Measurements from ENCODE around the gene TRIM29.
A peak's percentile ranks its signal among the peaks of the same experiment; 100 is the strongest.

The TRIM29 gene

DNA sequence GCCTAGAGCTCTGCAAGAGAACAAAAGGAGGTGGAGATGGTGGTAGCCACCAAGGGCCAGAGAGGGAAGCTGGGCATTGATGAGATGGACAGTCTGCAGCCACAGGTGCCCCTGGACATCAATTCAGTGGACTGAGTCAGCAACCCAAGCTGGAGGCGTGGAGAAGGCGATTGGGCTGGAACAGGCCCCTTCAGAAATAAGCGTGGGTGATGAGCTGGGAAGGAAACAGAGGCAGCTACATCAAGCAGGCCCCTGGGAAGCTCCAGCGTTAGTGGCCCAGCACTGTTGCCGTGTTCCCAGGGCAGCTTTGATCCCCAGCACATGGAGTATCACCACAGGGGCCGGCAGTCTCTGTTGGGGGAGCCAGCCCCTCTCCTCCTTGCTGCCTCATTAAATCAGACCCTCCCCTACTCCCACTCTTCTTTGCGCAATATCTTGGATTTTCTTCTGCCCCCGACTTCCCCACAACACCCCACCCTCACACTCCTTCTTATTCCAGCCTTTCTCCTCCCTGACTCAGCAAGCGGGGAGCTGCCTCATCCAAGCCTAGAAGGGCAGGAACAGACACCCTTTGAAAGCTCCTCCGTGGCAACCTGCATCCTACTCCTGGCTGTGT lies 41.3 kb upstream of the TRIM29 start:
- Mint-ChIP-seq H3K27me3 (peaks cover 6% of the 10 kb centered on the region), H3K27ac (no peak overlapping the region), H3K4me3 (no peak overlapping the region), H3K36me3 (no peaks in the 10 kb centered on the region), H3K4me1 (no peaks in the 10 kb centered on the region), H3K9me3 (peaks cover 2% of the 10 kb centered on the region)
- DNase-seq (ENCODE audit: low spot score in 2 of 2) (no peak), ATAC-seq (ENCODE audit: low read depth) (no peak)

GRCh38 chr11:120178561-120179056 lies 40.7 kb upstream of the TRIM29 start:
- peaks cover 6% of the 10 kb centered on the region for H3K27me3 Mint-ChIP-seq
- ATAC-seq (ENCODE audit: low read depth) (no peak), DNase-seq (ENCODE audit: low spot score in 2 of 2) (no peak)
- H3K4me1 Mint-ChIP-seq: no peaks in the 10 kb centered on the region
- peaks cover 2% of the 10 kb centered on the region for H3K9me3 Mint-ChIP-seq
- H3K36me3 Mint-ChIP-seq: no peaks in the 10 kb centered on the region
- no peak overlapping the region for H3K4me3 Mint-ChIP-seq
- no peak overlapping the region for H3K27ac Mint-ChIP-seq

- no peak overlapping the region for H3K27ac Mint-ChIP-seq
- H3K36me3 Mint-ChIP-seq: no peaks in the 10 kb centered on the region
- peaks cover 2% of the 10 kb centered on the region for H3K9me3 Mint-ChIP-seq
- H3K4me3 Mint-ChIP-seq: no peak overlapping the region
- no peak for ATAC-seq (ENCODE audit: low read depth)
- no peak for DNase-seq (ENCODE audit: low spot score in 2 of 2)
- peaks cover 21% of the 10 kb centered on the region for H3K27me3 Mint-ChIP-seq
- peaks cover 7% of the 10 kb centered on the region for H3K4me1 Mint-ChIP-seq
Observed at GRCh38 chr11:120174866-120175265, 37.0 kb upstream of the TRIM29 start.

DNA sequence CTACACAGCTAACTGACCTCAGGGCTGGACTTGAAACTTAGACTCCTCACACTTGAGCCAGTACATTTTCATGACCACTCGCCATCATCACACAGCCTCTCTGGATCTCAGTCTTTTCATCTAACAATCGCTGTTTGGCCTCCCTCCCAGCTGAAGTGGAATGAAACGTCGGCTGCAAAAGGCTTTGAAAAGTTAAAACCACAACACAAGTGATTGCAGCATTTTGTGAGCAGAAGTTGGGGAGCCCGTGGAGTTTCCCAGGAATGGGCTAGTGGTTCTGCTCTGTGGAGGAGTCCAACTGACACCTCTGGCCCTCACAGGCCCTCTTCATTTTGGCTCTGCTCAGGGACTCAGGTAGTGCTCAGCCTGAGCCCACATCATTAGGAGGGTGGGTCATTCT lies 35.9 kb upstream of the TRIM29 start:
- no peak overlapping the region for H3K27ac Mint-ChIP-seq
- ATAC-seq (ENCODE audit: low read depth): no peak
- no peaks in the 10 kb centered on the region for H3K36me3 Mint-ChIP-seq
- peaks cover 21% of the 10 kb centered on the region for H3K27me3 Mint-ChIP-seq
- DNase-seq (ENCODE audit: low spot score in 2 of 2): no peak
- H3K4me1 Mint-ChIP-seq: peaks cover 7% of the 10 kb centered on the region
- no peak overlapping the region for H3K4me3 Mint-ChIP-seq
- peaks cover 2% of the 10 kb centered on the region for H3K9me3 Mint-ChIP-seq

DNA sequence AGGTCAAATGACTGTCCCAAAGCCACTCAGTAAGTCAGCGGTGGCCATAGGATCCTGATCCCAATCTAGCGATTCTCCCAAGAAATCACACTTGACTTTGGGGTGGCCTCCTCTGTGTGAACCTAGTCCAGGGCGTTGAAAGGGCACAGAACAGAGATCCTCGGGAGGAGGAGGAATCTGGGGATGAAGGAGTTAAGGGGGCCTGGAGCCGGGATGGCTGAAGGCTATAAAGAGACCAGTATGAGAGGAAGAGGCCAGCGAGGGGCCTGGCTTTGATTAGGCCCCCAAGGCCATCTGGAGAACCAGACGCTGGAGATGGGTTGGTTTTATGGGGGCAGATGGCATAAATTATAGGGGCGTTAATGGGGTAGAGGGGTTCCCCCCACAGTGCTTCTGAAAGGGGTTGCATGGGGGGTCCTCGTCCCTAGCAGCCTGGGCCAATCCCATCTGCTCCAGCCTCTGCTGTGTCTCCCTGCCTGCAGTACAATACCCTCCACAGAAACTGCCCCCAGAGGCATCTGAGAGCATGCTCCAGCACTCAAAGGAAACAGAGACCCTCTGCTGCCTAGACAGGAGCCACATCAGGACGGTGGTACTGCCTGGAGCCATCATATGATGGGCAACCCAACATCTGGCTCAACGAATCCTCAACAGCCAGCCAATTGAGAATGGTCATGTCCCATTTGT lies 35.2 kb upstream of the TRIM29 start:
- ATAC-seq (ENCODE audit: low read depth): no peak
- no peak overlapping the region for H3K27ac Mint-ChIP-seq
- peaks cover 10% of the 10 kb centered on the region for H3K4me1 Mint-ChIP-seq
- no peak for DNase-seq (ENCODE audit: low spot score in 2 of 2)
- peaks cover 27% of the 10 kb centered on the region for H3K27me3 Mint-ChIP-seq
- H3K36me3 Mint-ChIP-seq: no peaks in the 10 kb centered on the region
- H3K4me3 Mint-ChIP-seq: no peak overlapping the region
- peaks cover 2% of the 10 kb centered on the region for H3K9me3 Mint-ChIP-seq

DNA sequence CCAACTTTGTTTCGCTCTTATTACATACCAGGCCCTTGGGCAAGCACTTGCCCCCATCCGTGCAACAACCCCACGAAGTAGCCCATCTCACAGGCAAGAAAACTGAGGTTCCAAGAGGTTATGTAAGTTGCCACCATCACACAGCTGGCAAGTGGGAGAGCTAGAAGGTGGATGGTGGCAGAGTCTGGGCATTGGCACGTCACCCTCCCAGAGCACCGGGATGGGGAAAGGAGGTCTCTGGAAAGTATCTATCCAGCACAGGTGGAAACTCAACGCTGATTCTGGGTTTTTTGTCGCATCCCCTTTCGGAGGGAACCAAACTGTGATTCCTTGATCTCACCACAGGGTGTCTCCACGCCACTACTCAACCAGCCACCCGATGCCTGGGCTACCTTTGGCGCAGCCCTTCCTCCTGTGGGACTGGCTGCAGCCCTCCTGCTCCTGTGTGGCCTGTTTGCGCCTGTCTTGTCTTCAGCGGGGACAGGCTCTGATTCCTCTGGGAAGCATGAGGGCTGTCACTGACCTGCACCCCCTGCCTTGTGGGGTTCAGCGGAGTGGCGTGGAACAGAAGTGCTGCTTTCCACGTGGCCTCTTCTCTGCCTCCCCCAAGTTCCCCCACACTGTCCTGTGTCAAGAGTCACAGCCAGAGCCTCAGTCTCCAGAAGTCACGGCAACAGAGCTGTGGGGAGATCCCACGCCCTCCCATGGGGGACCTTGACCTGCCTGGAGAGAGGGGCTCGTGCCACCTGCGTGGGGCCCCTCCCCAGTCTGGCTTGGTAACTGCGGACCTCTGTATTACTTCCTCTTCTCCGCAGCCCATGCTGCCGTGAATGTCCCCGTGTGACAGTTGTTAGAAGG lies 34.4 kb upstream of the TRIM29 start:
- DNase-seq (ENCODE audit: low spot score in 2 of 2) (no peak), ATAC-seq (ENCODE audit: low read depth) (peak; percentile 38)
- no peak overlapping the region for H3K27ac Mint-ChIP-seq
- H3K9me3 Mint-ChIP-seq: no peaks in the 10 kb centered on the region
- no peak overlapping the region for H3K4me3 Mint-ChIP-seq
- peaks cover 30% of the 10 kb centered on the region for H3K27me3 Mint-ChIP-seq
- H3K36me3 Mint-ChIP-seq: no peaks in the 10 kb centered on the region
- peaks cover 10% of the 10 kb centered on the region for H3K4me1 Mint-ChIP-seq

DNA sequence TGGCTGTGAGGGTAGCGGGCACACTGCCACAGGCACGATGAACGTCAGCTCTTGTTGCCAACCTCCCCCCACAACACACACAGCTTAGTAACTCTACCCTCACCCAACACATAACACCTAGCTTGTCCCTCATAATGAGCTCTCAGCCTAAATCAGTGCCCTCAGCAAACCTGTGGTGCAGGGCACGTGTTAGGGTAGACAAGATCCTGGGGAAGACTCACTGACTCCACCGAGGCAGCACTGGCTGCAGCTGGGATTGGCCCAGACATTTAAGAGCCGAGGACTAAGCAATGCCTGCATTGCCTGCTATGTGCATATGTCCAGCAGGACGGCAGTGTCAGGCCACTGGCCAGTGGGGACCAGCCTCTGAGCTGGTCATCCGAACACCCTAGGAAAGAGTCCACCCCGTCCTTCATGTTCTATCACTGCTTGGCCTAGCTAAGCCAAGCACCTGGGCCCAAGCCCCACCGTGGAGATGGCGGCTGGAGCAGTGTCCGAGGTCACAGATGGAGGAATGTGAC lies 32.9 kb upstream of the TRIM29 start:
- no peak overlapping the region for H3K27ac Mint-ChIP-seq
- peaks cover 10% of the 10 kb centered on the region for H3K4me1 Mint-ChIP-seq
- peaks cover under 1% of the 10 kb centered on the region for H3K36me3 Mint-ChIP-seq
- H3K27me3 Mint-ChIP-seq: peaks cover 30% of the 10 kb centered on the region
- ATAC-seq (ENCODE audit: low read depth): no peak
- no peak overlapping the region for H3K4me3 Mint-ChIP-seq
- no peak for DNase-seq (ENCODE audit: low spot score in 2 of 2)
- peaks cover 2% of the 10 kb centered on the region for H3K9me3 Mint-ChIP-seq

DNA sequence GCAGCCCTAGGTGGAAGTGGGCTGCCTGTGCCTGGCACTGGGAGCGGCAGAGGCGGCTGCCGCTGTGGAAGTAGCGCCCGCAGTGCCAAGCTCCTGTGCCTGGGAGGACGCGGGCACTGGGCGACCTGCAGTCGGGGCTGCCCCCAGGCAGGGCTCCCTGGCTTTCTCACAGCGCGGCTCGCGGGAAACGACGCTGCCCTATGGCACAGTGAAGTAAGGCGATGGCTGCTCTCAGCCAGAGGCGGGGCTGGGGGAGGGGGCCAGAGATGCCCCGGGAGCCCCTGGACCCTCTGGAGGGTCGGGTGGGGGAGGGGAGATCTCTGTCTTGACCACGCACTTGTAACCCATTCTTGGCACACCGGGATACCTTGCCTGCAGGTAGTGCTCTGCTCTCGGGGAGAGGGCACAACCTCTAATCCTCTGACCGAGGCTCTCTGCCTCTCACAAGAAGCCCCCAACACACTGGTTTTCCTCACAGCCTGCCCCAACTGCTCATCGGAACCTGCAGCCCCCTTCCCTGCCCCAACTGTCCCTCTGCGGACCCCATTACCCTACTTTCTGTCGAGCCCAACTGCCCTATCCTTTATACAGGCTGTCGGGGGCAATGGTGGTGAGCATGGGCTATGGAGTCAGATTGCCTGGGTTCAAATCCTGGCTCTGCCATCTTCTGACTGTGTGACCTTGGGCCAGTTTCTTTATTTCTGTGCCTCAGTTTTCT lies 32.2 kb upstream of the TRIM29 start:
- Mint-ChIP-seq H3K36me3 (peaks cover 2% of the 10 kb centered on the region), H3K9me3 (peaks cover 5% of the 10 kb centered on the region), H3K27me3 (peaks cover 31% of the 10 kb centered on the region), H3K4me3 (no peak overlapping the region), H3K4me1 (peaks cover 10% of the 10 kb centered on the region), H3K27ac (no peak overlapping the region)
- no peak for ATAC-seq (ENCODE audit: low read depth)
- DNase-seq (ENCODE audit: low spot score in 2 of 2): no peak

DNA sequence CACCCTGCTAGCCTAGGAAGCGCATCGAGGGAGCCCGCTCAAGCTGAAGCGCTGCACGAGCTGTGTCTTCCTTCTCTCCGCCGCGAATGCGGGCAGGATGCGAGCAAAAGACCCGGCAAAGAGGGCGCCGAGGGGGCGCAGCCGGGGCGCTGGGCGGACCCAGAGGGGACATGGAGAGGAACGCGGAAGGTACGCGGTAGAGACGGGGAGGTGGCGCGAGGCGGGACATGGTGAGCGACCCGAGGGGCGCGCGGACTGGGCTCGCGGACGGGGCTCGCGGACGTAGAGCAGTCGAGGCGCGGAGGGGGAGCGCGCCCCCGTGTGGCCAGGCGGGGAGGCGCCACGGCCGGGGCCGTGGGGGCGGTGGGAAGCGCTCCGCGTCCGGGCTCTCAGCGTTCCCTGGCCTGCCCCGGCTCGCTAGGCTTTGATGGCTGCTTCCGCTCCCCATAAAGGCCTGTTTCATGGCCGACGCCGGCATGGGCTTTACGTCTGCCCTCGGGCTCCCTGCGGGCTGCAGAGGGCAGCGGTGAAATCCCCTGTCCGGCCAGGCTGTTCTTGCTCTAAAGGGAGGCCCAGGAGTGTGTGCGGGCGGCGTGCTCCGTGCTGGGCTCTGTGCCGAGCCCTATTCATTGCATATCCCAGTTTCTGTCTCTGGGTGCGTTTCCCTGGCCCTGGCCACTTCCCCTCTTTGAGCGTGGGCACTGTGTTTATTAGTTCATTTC lies 31.2 kb upstream of the TRIM29 start:
- ATAC-seq (ENCODE audit: low read depth) (peak; percentile 48), DNase-seq (ENCODE audit: low spot score in 2 of 2) (peak in 1 of 2 donors; percentile 43)
- peaks cover 2% of the 10 kb centered on the region for H3K36me3 Mint-ChIP-seq
- H3K27ac Mint-ChIP-seq: no peak overlapping the region
- H3K27me3 Mint-ChIP-seq: peaks cover 31% of the 10 kb centered on the region
- peaks cover 5% of the 10 kb centered on the region for H3K9me3 Mint-ChIP-seq
- peak overlapping the region; percentile 50 for H3K4me3 Mint-ChIP-seq
- H3K4me1 Mint-ChIP-seq: peaks cover 10% of the 10 kb centered on the region

GRCh38 chr11:120168108-120168959 lies 30.4 kb upstream of the TRIM29 start:
- Mint-ChIP-seq H3K27me3 (peaks cover 31% of the 10 kb centered on the region), H3K36me3 (peaks cover 2% of the 10 kb centered on the region), H3K4me1 (peaks cover 10% of the 10 kb centered on the region), H3K27ac (no peak overlapping the region), H3K9me3 (peaks cover 5% of the 10 kb centered on the region), H3K4me3 (peak overlapping the region; percentile 50)
- ATAC-seq (ENCODE audit: low read depth) (no peak), DNase-seq (ENCODE audit: low spot score in 2 of 2) (no peak)

- peaks cover 2% of the 10 kb centered on the region for H3K36me3 Mint-ChIP-seq
- H3K27me3 Mint-ChIP-seq: peaks cover 26% of the 10 kb centered on the region
- H3K4me3 Mint-ChIP-seq: no peak overlapping the region
Observed at GRCh38 chr11:120167659-120168058, 29.7 kb upstream of the TRIM29 start.

DNA sequence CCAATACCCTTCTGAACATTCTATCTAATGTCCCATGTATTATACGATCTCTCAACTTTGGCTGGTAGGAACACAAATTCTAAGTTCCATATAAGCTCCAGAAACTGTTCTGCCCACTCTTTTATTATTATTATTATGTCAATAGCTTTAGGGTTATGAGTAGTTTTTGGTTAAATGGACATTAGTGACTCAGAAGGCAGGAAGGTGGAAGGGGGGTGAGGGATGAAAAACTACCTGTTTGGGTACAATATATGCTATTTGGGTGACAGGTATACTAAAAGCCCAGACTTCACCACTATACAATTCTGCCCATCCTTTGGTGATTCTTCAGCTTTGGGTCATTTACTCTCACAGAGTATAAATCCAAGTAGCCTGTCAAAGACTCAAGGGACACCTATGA lies 22.5 kb upstream of the TRIM29 start:
- H3K9me3 Mint-ChIP-seq: peaks cover 9% of the 10 kb centered on the region
- peaks cover 2% of the 10 kb centered on the region for H3K27me3 Mint-ChIP-seq
- no peak for ATAC-seq (ENCODE audit: low read depth)
- H3K27ac Mint-ChIP-seq: no peak overlapping the region
- H3K36me3 Mint-ChIP-seq: no peaks in the 10 kb centered on the region
- H3K4me3 Mint-ChIP-seq: no peak overlapping the region
- DNase-seq (ENCODE audit: low spot score in 2 of 2): no peak
- no peaks in the 10 kb centered on the region for H3K4me1 Mint-ChIP-seq

More at GRCh38 chr11:120167659-120168058, 29.7 kb upstream of the TRIM29 start:
- DNase-seq (ENCODE audit: low spot score in 2 of 2) (no peak), ATAC-seq (ENCODE audit: low read depth) (no peak)
- Mint-ChIP-seq H3K27ac (no peak overlapping the region), H3K9me3 (peaks cover 5% of the 10 kb centered on the region), H3K4me1 (peaks cover 10% of the 10 kb centered on the region)
